NCI-H82 (cell line): Measurements from ENCODE around the gene CACNG6.
"Not testable (repeated sequence)": the region's sequence is repeated elsewhere in the genome, so short reads cannot be mapped to it uniquely, and the experiment has no call there.

Experiments used
- DNase-seq: peaks from one replicate; lab custom pipeline; 2025; lab: John Stamatoyannopoulos, UW

Gene CACNG6, protein sequence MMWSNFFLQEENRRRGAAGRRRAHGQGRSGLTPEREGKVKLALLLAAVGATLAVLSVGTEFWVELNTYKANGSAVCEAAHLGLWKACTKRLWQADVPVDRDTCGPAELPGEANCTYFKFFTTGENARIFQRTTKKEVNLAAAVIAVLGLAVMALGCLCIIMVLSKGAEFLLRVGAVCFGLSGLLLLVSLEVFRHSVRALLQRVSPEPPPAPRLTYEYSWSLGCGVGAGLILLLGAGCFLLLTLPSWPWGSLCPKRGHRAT

GRCh38 chr19:53991224-53992113, at the start of gene CACNG6:
Gene CACNG6, plus strand, starts transcription at chr19:53991637. Its CDS starts 1,241 bp downstream, at chr19:53992878.
- peak; percentile 57 for DNase-seq

- peak; percentile 47 for DNase-seq
Observed at GRCh38 chr19:53942001-53942786, 49.2 kb upstream of the CACNG6 start.

GRCh38 chr19:53944416-53944815, 47.0 kb upstream of the CACNG6 start:
- DNase-seq: no peak

DNA sequence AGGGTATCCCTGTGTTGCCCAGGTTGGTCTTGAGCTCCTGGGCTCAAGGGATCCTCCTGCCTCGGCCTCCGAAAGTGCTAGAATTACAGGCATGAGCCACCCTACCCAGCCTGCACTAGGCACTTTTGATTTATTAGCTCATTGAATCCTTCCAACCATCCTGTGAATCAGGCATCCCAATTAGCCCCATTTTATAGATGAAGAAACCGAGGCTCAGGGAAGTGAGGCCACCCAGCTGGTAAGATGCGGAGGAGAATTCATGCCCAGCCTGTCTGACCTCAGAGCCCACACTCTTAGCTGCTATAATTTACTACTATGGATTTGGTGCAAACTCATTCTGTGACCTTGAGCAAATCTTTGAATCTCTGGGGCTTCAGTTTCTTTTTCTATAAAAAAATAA, 46.5 kb upstream of the CACNG6 start:
- DNase-seq: no peak

- peak; percentile 16 for DNase-seq
Observed at GRCh38 chr19:53945441-53945840, 46.0 kb upstream of the CACNG6 start.

- no peak for DNase-seq
Observed at GRCh38 chr19:53945998-53946397, 45.4 kb upstream of the CACNG6 start.

DNA sequence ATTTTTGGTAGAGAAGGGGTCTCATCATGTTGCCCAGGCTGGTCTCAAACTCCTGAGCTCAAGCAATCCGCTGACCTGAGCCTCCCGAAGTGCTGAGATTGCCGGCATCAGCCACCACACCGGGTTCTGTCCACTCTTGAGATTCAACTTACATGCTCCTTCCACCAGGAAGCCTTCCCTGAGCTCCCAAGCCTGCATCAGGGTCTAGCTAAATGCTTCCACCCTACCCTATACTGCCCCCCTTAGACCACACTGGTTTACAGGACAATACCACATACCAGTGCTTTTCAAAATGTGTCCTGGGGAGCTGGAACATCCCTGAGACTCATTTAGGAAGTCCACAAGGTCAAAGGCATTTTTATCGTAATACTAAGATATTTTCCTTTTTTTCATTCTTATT, 43.8 kb upstream of the CACNG6 start:
- no peak for DNase-seq

- DNase-seq: not testable (repeated sequence)
Observed at GRCh38 chr19:53948611-53949010, 42.8 kb upstream of the CACNG6 start.

DNA sequence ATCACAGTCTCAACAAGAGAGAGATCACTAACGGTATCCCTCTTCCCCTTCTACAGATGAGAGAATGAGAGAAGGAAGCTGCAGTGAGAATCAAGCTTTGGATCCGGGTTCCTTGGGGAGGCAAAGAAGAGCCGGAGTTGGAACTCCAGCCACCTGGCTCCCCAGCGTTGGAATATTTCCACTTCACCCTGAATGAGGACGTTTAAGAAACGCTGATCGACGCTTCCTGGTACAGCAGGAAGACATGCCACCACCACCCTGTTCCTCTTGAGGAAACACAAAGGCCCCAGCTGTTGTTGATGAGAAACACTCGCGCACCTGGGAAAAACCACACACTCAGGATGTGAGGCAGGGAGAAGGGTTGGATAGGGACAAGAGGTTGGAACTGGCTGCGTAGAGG, 40.0 kb upstream of the CACNG6 start:
- no peak for DNase-seq

GRCh38 chr19:53951947-53952346, 39.5 kb upstream of the CACNG6 start:
- no peak for DNase-seq

- no peak for DNase-seq
Observed at GRCh38 chr19:53953383-53953782, 38.1 kb upstream of the CACNG6 start.

DNA sequence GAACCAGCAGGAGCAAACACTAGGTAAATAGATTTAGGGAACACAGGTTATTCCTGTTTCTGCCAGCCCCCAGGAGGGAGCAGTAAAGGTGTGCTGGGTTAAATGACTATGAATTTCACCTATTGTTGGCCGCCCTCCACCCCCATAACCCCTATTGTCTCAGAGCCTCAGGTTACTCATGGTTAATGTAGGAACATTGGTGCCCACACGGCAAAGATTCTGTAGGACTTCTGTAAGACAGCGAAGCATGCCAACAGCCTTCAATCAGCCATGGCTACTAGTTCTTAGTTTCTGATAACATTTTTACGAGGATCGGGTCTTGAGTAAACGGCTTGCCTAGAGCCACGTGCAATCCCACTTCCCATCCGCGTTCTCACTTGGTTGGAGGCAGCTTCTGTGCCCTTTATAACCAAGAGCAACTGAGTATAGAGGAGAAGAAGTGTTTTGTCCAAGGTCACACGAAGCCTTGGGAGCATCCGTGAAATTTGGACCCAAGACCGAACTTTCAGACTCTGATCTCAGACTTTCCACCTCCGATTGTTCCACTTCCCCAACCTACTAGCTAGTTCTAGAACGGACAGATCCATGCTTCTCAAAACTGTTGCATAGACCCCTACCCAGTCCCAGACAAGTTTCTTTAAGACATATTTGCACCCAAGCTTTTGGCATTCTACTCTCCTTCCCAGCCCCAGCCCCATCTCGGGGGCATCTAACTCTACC, 33.8 kb upstream of the CACNG6 start:
- DNase-seq: no peak

DNA sequence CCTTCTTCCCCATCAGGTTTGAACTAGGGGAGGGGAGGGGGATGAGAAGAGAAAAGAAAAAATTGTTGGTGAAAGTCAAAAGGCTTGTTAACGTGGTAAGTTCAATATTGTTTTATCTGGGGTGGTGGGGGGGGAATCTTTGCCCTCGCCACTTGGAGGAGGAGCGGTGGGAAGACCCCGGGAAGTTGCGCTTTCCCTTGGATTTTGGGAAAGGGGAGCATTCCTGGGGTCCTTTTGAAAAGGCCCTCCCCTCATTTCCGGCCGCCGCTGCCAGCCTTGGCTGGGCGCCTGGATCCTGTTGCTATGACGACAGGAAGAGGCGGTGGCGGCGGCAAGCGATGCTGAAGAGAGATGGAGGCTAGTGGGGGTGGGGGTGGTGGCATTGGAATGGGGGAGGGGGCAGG, 33.3 kb upstream of the CACNG6 start:
- no peak for DNase-seq

DNA sequence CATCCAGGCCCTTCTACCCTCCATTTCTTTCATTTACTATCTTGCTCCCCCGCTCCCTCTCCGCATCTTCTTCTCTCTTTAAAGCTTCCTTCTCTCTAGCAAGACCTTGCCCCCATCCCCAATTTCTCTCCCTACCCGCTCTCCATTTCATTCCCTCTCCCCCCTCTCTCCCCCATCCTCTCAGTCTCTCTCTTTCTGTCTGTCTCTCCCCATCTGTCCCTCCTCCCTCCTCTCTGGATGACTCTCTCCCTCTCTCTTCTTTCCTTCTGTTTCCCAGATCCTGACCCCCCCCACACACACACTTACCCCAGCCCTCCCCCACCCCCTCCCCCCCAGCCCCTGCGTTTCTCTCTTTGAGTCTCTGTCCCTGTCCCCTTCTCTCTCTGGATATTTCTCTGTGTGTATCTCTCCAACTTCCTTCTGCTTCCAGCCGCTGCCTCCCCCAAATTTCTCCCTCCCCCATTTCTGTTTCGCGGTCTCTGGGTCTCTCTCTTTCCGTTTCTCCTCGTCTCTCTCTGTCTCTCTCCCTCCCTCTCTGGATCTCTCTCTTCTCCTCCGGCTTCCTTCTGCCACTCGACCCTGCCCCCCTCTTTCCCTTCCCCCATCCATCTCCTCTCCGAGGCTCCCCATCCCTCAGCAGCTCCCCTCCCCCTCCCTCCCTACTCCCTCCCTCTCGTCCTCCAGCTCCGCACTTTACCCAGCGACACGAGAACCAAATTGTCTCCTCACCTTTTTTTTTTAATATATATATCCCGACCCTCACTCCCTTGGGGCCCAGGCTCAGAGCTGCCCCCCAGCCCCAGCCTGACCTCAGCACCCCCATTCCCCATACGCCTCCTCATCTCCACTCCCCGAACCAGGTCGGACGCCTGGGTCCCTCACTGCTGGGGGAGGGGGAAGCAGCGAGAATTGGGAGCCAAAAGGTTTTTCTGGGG, 32.3 kb upstream of the CACNG6 start:
- DNase-seq: no peak

DNA sequence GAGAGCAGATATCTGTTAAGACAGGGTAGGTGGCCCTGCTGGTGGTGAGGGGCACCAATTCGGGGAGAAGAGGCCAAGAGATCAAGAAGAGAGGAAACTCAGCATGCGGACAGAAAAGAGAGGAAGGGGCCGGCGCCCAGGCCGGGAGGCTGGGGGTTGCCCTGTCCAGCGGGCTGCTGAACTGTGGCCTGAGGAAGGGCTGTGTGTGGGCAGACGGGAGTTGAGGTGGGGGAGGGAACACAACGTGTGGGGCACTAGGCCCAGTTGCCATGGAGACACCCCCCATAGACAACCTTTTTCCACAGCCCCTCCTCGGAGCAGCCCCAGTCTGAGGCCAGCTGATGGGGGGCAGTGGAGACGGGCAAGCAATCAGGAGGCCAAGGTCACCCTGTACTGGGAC, 31.2 kb upstream of the CACNG6 start:
- no peak for DNase-seq

GRCh38 chr19:53960886-53961285, 30.6 kb upstream of the CACNG6 start:
- DNase-seq: no peak

GRCh38 chr19:53961523-53962356, 29.7 kb upstream of the CACNG6 start:
- no peak for DNase-seq

- DNase-seq: no peak
Observed at GRCh38 chr19:53962887-53963431, 28.5 kb upstream of the CACNG6 start, which contains the start of gene CACNG8. Gene CACNG8, plus strand, starts transcription at chr19:53962937.

GRCh38 chr19:53965091-53965490, 26.3 kb upstream of the CACNG6 start:
- DNase-seq: no peak
